Keratinocyte (primary cell): ENCODE data around the gene PLA2G2D.

Experiments used
- CTCF ChIP-seq, 3 experiments: IDR thresholded peaks in 1 of 3; conservative IDR thresholded peaks in 1 of 3; optimal IDR thresholded peaks in 1 of 3; 2 replicates in 2 of 3; 3 replicates in 1 of 3; pipeline versions ENCODE3 to v1.5.1; 2011; ENCODE audit warnings: low read length in 3 of 3, mild to moderate bottlenecking in 3 of 3, moderate library complexity in 2 of 3, control low read depth in 1 of 3, inconsistent platforms in 1 of 3; ENCODE audit not compliant: insufficient read depth in 2 of 3; ENCODE audit errors: extremely low read depth in 1 of 3
- EZH2 ChIP-seq: IDR thresholded peaks from one replicate; pipeline ENCODE4 v1.6.1; 2012; ENCODE audit warnings: inconsistent platforms, mild to moderate bottlenecking, low read length, moderate library complexity

DNA sequence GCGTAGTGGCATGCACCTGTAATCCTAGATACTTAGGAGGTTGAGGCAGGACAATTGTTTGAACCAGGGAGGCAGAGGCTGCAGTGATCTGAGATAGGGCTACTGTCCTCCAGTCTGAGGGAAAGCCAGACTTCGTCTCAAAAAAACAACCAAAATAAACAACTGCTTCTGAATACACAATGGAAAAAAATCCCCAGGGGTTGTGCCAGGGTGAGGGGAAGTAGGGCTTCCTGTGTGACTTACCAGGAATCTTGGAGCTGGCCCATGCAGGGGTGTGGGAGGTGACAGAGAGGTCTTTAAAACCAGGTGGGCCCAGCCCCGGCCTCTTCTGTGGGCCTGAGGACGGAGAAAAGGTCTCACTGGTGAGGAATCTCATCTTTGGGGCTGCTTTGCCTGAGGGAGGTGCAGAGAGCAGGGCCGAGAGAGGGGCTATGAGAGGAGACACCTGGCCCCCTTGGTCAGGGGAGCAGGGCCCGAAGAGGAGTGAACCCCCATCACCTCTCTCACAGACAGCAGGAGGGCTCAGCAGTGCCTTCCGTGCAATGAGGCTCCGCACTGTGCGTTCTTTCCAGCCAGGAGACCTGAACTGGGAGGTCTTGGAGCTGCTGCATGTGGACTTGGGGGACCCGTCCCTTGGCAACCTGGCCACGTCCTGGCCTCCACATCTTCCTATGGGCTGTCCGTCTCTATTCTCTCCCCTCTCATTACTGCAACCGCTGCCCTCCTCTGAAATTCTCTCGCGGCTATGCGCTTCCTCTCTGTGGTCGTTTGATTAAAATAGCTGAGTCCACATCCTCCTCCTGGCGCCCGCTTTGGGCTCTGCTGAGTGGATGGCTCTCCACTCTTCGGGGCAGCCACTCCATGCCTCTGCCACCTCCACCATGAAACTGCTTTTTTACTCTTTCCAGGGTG lies 38.6 kb downstream of the PLA2G2D start:
- TF ChIP-seq CTCF (optimal IDR thresholded peaks at IDR 0.05 in 1 of 3, IDR thresholded peaks at IDR 0.05 in 1 of 3, conservative IDR thresholded peaks at IDR 0.05 in 1 of 3; ENCODE audit: extremely low read depth in 1 of 3, insufficient read depth in 2 of 3, low read length in 3 of 3) (no peak), EZH2 (no peak)
